Measurements from ENCODE around the gene MAEA.
"Not testable (repeated sequence)": the region's sequence is repeated elsewhere in the genome, so short reads cannot be mapped to it uniquely, and the experiment has no call there.

MAEA gene

GRCh38 chr4:1369091-1369450 is 79.4 kb downstream of the MAEA start:
- Histone ChIP-seq H3K27me3 (ENCODE audit: insufficient read depth, low read length) (no peaks in the 10 kb centered on the region), H3K4me1 (ENCODE audit: insufficient read depth, low read length) (no peaks in the 10 kb centered on the region), H3K36me3 (ENCODE audit: insufficient read depth, low read length) (no peaks in the 10 kb centered on the region; the same call in 1 of the 2 replicates), H3K9me3 (ENCODE audit: insufficient read depth, low read depth, low read length) (no peaks in the 10 kb centered on the region), H3K27ac (ENCODE audit: low read depth, low read length) (no peak overlapping the region), H3K9ac (ENCODE audit: low read depth, low read length) (no peak overlapping the region), H3K4me3 (ENCODE audit: low read length) (no peak overlapping the region)
- 90% methylated on average over 18 of the region's 18 CpGs for WGBS

- 95% methylated on average over 22 of the region's 22 CpGs for WGBS
- no peak overlapping the region for H3K9ac ChIP-seq (ENCODE audit: low read depth, low read length)
- H3K27ac ChIP-seq (ENCODE audit: low read depth, low read length), result no peak overlapping the region
- H3K4me1 ChIP-seq (ENCODE audit: insufficient read depth, low read length), result no peaks in the 10 kb centered on the region
- no peaks in the 10 kb centered on the region; the same call in 1 of the 2 replicates for H3K36me3 ChIP-seq (ENCODE audit: insufficient read depth, low read length)
- H3K27me3 ChIP-seq (ENCODE audit: insufficient read depth, low read length), result no peaks in the 10 kb centered on the region
- no peaks in the 10 kb centered on the region for H3K9me3 ChIP-seq (ENCODE audit: insufficient read depth, low read depth, low read length)
- no peak overlapping the region for H3K4me3 ChIP-seq (ENCODE audit: low read length)
Measured at GRCh38 chr4:1369479-1370079, 79.9 kb downstream of the MAEA start.

- H3K4me3 ChIP-seq (ENCODE audit: low read length), result no peak overlapping the region
- H3K36me3 ChIP-seq (ENCODE audit: insufficient read depth, low read length), result no peaks in the 10 kb centered on the region; the same call in 1 of the 2 replicates
- no peaks in the 10 kb centered on the region for H3K27me3 ChIP-seq (ENCODE audit: insufficient read depth, low read length)
- WGBS, result 94% methylated on average over 29 of the region's 29 CpGs
- no peaks in the 10 kb centered on the region for H3K9me3 ChIP-seq (ENCODE audit: insufficient read depth, low read depth, low read length)
- H3K27ac ChIP-seq (ENCODE audit: low read depth, low read length), result no peak overlapping the region
- H3K9ac ChIP-seq (ENCODE audit: low read depth, low read length), result no peak overlapping the region; the same call in 1 of the 2 replicates
- H3K4me1 ChIP-seq (ENCODE audit: insufficient read depth, low read length), result no peaks in the 10 kb centered on the region
Measured at GRCh38 chr4:1370321-1371124, 80.8 kb downstream of the MAEA start.

GRCh38 chr4:1371176-1372165 is 81.8 kb downstream of the MAEA start:
- Histone ChIP-seq H3K27ac (ENCODE audit: low read depth, low read length) (no peak overlapping the region), H3K27me3 (ENCODE audit: insufficient read depth, low read length) (no peaks in the 10 kb centered on the region), H3K4me1 (ENCODE audit: insufficient read depth, low read length) (no peaks in the 10 kb centered on the region), H3K4me3 (ENCODE audit: low read length) (no peak overlapping the region), H3K36me3 (ENCODE audit: insufficient read depth, low read length) (peaks cover 3% of the 10 kb centered on the region; the same call in 1 of the 2 replicates), H3K9me3 (ENCODE audit: insufficient read depth, low read depth, low read length) (no peaks in the 10 kb centered on the region), H3K9ac (ENCODE audit: low read depth, low read length) (no peak overlapping the region)
- 93% methylated on average over 28 of the region's 28 CpGs for WGBS

- H3K27me3 ChIP-seq (ENCODE audit: insufficient read depth, low read length); H3K9me3 ChIP-seq (ENCODE audit: insufficient read depth, low read depth, low read length); H3K4me1 ChIP-seq (ENCODE audit: insufficient read depth, low read length); H3K36me3 ChIP-seq (ENCODE audit: insufficient read depth, low read length); H3K4me3 ChIP-seq (ENCODE audit: low read length); H3K27ac ChIP-seq (ENCODE audit: low read depth, low read length); H3K9ac ChIP-seq (ENCODE audit: low read depth, low read length): not testable (repeated sequence)
- 84% methylated on average over 20 of the region's 22 CpGs for WGBS
Measured at GRCh38 chr4:1372576-1372975, 82.9 kb downstream of the MAEA start.

GRCh38 chr4:1373892-1374705 is 84.4 kb downstream of the MAEA start:
- no peak overlapping the region for H3K4me3 ChIP-seq (ENCODE audit: low read length)
- H3K27ac ChIP-seq (ENCODE audit: low read depth, low read length), result no peak overlapping the region
- H3K27me3 ChIP-seq (ENCODE audit: insufficient read depth, low read length), result no peaks in the 10 kb centered on the region
- 95% methylated on average over 42 of the region's 42 CpGs for WGBS
- no peak overlapping the region for H3K9ac ChIP-seq (ENCODE audit: low read depth, low read length)
- no peaks in the 10 kb centered on the region for H3K9me3 ChIP-seq (ENCODE audit: insufficient read depth, low read depth, low read length)
- peaks cover 3% of the 10 kb centered on the region; the same call in 1 of the 2 replicates for H3K36me3 ChIP-seq (ENCODE audit: insufficient read depth, low read length)
- no peaks in the 10 kb centered on the region for H3K4me1 ChIP-seq (ENCODE audit: insufficient read depth, low read length)

- H3K4me3 ChIP-seq (ENCODE audit: low read length), result no peak overlapping the region
- H3K27me3 ChIP-seq (ENCODE audit: insufficient read depth, low read length), result no peaks in the 10 kb centered on the region
- H3K4me1 ChIP-seq (ENCODE audit: insufficient read depth, low read length), result no peaks in the 10 kb centered on the region
- H3K9me3 ChIP-seq (ENCODE audit: insufficient read depth, low read depth, low read length), result no peaks in the 10 kb centered on the region
- 95% methylated on average over 14 of the region's 14 CpGs for WGBS
- no peak overlapping the region for H3K27ac ChIP-seq (ENCODE audit: low read depth, low read length)
- H3K36me3 ChIP-seq (ENCODE audit: insufficient read depth, low read length), result peaks cover 3% of the 10 kb centered on the region; the same call in 1 of the 2 replicates
- H3K9ac ChIP-seq (ENCODE audit: low read depth, low read length), result no peak overlapping the region
Measured at GRCh38 chr4:1374706-1375045, 85.0 kb downstream of the MAEA start.

- no peak overlapping the region for H3K9ac ChIP-seq (ENCODE audit: low read depth, low read length)
- WGBS, result 96% methylated on average over 36 of the region's 36 CpGs
Measured at GRCh38 chr4:1375051-1375721, 85.5 kb downstream of the MAEA start.

GRCh38 chr4:1375761-1376322 is 86.2 kb downstream of the MAEA start:
- no peak overlapping the region for H3K4me3 ChIP-seq (ENCODE audit: low read length)
- no peak overlapping the region for H3K27ac ChIP-seq (ENCODE audit: low read depth, low read length)
- no peak overlapping the region for H3K9ac ChIP-seq (ENCODE audit: low read depth, low read length)
- H3K36me3 ChIP-seq (ENCODE audit: insufficient read depth, low read length), result peaks cover 3% of the 10 kb centered on the region; the same call in 1 of the 2 replicates
- WGBS, result 94% methylated on average over 17 of the region's 17 CpGs
- H3K27me3 ChIP-seq (ENCODE audit: insufficient read depth, low read length), result no peaks in the 10 kb centered on the region
- no peaks in the 10 kb centered on the region for H3K4me1 ChIP-seq (ENCODE audit: insufficient read depth, low read length)
- H3K9me3 ChIP-seq (ENCODE audit: insufficient read depth, low read depth, low read length), result no peaks in the 10 kb centered on the region

More at GRCh38 chr4:1375051-1375721, 85.5 kb downstream of the MAEA start:
- no peaks in the 10 kb centered on the region for H3K9me3 ChIP-seq (ENCODE audit: insufficient read depth, low read depth, low read length)
- H3K27me3 ChIP-seq (ENCODE audit: insufficient read depth, low read length), result no peaks in the 10 kb centered on the region
- no peaks in the 10 kb centered on the region for H3K4me1 ChIP-seq (ENCODE audit: insufficient read depth, low read length)
- peaks cover 3% of the 10 kb centered on the region; the same call in 1 of the 2 replicates for H3K36me3 ChIP-seq (ENCODE audit: insufficient read depth, low read length)
- no peak overlapping the region for H3K4me3 ChIP-seq (ENCODE audit: low read length)
- no peak overlapping the region for H3K27ac ChIP-seq (ENCODE audit: low read depth, low read length)

- no peak overlapping the region for H3K9ac ChIP-seq (ENCODE audit: low read depth, low read length)
- peaks cover 3% of the 10 kb centered on the region; the same call in 1 of the 2 replicates for H3K36me3 ChIP-seq (ENCODE audit: insufficient read depth, low read length)
- no peaks in the 10 kb centered on the region for H3K4me1 ChIP-seq (ENCODE audit: insufficient read depth, low read length)
- no peaks in the 10 kb centered on the region for H3K9me3 ChIP-seq (ENCODE audit: insufficient read depth, low read depth, low read length)
- no peak overlapping the region for H3K27ac ChIP-seq (ENCODE audit: low read depth, low read length)
- H3K27me3 ChIP-seq (ENCODE audit: insufficient read depth, low read length), result no peaks in the 10 kb centered on the region
- WGBS, result 93% methylated on average over 23 of the region's 23 CpGs
- H3K4me3 ChIP-seq (ENCODE audit: low read length), result no peak overlapping the region
Measured at GRCh38 chr4:1376391-1376840, 86.7 kb downstream of the MAEA start.

Measured in HUES64 (cell line).